Activated CD8-positive, alpha-beta T cell treated with anti-CD3 and anti-CD28 coated beads for 36 hours (primary cell): ENCODE results near the gene SLC41A3. TPM values are rescaled to one million over a fixed set of nuclear protein-coding genes. Genes with fewer than 3 reads are reported as not detected.
A peak's percentile ranks its signal among the peaks of the same experiment; 100 is the strongest.

Experiments used
- ATAC-seq: fragments of 200-7000 bp; cut with Tn5 transposase; one replicate; pipeline ENCODE4 v1.10.0; 2021; ENCODE audit warnings: mild to moderate bottlenecking, moderate library complexity
- CTCF ChIA-PET: fragments of 350-600 bp; sonication (Branson Sonifier 250); formaldehyde crosslinking; loops from one replicate; lab custom pipeline; 2021; ENCODE audit warnings: antibody characterized with exemption; lab: Charles Lee
- POLR2A ChIA-PET: fragments of 350-600 bp; sonication (Branson Sonifier 250); formaldehyde crosslinking; loops from one replicate; lab custom pipeline; 2021; ENCODE audit warnings: antibody characterized with exemption; lab: Charles Lee
- DNase-seq: peaks from one replicate; pipeline ENCODE4 v3.0.0-alpha.2; 2020
- H3K27ac Mint-ChIP-seq: one replicate; pipeline ENCODE4 v1.8.0; 2021; ENCODE audit warnings: mild to moderate bottlenecking, mixed read lengths
- H3K27me3 Mint-ChIP-seq: one replicate; pipeline ENCODE4 v1.8.0; 2021; ENCODE audit warnings: mixed read lengths
- H3K36me3 Mint-ChIP-seq: one replicate; pipeline ENCODE4 v1.8.0; 2021; ENCODE audit warnings: low read depth, mixed read lengths
- H3K4me1 Mint-ChIP-seq: one replicate; pipeline ENCODE4 v1.8.0; 2021; ENCODE audit warnings: low read depth, mixed read lengths
- H3K4me3 Mint-ChIP-seq: one replicate; pipeline ENCODE4 v1.8.0; 2021; ENCODE audit warnings: mild to moderate bottlenecking, moderate library complexity, mixed read lengths
- H3K9me3 Mint-ChIP-seq: one replicate; pipeline ENCODE4 v1.8.0; 2021; ENCODE audit warnings: mixed read lengths
- intact Hi-C: fragments of 100-400 bp; cut with micrococcal nuclease; formaldehyde crosslinking; loops from one replicate; pipeline ENCODE4 v1.10.0; 2022
- total RNA-seq, 2 experiments: library from RNA; stranded (reverse); gene quantifications; one replicate each; pipeline ENCODE4 v1.2.3, GENCODE V29; 2021
- TF ChIP-seq, protein P1 (sequence below): fragments of 200-600 bp; IDR thresholded peaks from one replicate; pipeline ENCODE4 v1.8.0; 2022; ENCODE audit warnings: antibody characterized with exemption, mild to moderate bottlenecking

SLC41A3 gene
- 10 to 100 TPM; 19.1 to 23.4 TPM for total RNA-seq

DNA sequence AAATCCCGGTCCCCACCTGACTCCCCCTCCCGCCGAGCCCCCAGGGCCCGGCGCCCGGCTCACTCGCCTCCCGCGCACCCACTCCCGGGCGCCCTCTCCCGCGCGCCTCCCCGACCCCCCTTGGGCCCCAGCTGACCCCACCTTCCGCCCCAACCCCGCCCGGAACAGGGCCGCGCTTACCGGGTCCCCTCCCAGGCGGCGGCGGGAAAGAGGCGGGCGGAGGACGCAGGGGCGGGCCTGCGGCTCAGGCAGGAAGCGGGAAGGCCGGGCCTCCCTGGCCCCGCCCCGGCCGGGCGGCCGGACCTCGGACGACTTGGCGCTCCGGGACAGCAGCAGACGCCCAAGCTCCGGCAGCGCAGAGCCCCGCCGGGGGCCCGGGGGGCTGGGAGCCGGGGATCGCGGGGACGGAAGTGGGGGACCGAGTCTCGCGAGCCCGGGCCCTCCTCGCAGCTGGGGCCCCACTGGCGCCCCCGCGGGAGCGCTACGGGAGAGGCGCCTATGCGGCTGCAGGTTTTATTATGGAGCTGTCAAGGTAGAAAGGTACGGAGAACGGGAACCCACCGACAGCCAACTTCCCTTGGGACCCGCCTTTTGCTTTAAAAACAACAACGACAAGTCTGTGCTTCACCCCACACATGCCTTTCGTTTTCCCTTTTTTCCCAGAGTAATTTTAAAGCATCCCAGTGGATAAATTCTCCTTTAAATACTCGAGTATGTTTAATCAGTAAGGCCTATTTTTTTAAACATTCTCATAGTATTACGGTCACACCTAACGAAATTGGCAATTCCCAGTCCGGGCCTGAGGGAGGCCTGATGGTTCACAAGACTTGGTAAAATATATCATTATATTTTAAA lies at the start of gene SLC41A3:
Gene SLC41A3, minus strand, starts transcription at position 212 of the 855 bp plus-strand sequence. CDS start 15,905 bp downstream, outside the sequence.
- Mint-ChIP-seq H3K27ac (peak within 1 kb of the TSS; percentile 94), H3K4me1 (peaks cover 21% of the 10 kb centered on the region), H3K36me3 (peaks cover 9% of the 10 kb centered on the region), H3K9me3 (peaks cover 2% of the 10 kb centered on the region), H3K4me3 (peak within 1 kb of the TSS; percentile 84), H3K27me3 (no peaks in the 10 kb centered on the region)
- ChIA-PET CTCF (no interaction called here), POLR2A (interaction anchor here (0.9 kb wide), 1 partner anchor 392 kb away, joined by 3 read pairs; no protein-coding TSS in a partner anchor)
- ATAC-seq (peak; percentile 91), DNase-seq (peak; percentile 89)
- TF ChIP-seq, protein P1, sequence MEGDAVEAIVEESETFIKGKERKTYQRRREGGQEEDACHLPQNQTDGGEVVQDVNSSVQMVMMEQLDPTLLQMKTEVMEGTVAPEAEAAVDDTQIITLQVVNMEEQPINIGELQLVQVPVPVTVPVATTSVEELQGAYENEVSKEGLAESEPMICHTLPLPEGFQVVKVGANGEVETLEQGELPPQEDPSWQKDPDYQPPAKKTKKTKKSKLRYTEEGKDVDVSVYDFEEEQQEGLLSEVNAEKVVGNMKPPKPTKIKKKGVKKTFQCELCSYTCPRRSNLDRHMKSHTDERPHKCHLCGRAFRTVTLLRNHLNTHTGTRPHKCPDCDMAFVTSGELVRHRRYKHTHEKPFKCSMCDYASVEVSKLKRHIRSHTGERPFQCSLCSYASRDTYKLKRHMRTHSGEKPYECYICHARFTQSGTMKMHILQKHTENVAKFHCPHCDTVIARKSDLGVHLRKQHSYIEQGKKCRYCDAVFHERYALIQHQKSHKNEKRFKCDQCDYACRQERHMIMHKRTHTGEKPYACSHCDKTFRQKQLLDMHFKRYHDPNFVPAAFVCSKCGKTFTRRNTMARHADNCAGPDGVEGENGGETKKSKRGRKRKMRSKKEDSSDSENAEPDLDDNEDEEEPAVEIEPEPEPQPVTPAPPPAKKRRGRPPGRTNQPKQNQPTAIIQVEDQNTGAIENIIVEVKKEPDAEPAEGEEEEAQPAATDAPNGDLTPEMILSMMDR = peak; percentile 49
- intact Hi-C loops = no loop called here

DNA sequence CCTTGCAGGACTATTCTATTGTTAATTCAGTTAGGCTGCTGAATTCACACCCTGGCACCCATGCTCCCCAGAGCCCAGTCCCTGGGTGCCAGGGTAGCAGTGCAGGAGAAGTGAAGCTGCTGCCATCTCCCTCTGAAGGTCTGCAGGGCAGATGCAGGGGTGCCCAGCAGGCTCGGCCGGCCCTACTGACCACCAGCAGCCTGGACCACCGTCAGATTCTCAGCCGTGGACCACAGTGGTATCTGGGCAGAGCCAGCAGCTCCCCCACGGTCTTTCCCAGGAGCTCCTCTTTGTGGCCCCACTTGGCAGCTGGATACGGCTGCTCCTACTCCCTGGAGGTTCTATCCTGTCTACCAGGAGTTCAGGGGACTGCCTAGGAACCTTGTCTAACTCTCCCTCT lies 49.7 kb upstream of the SLC41A3 start:
- ATAC-seq (no peak), DNase-seq (no peak)
- POLR2A ChIA-PET = no interaction called here
- no peaks in the 10 kb centered on the region for H3K36me3 Mint-ChIP-seq
- no peak overlapping the region for H3K4me3 Mint-ChIP-seq
- intact Hi-C loops = no loop called here
- H3K27me3 Mint-ChIP-seq = peaks cover 13% of the 10 kb centered on the region
- TF ChIP-seq, protein P1 = no peak
- H3K4me1 Mint-ChIP-seq = no peaks in the 10 kb centered on the region
- no peak overlapping the region for H3K27ac Mint-ChIP-seq
- no peaks in the 10 kb centered on the region for H3K9me3 Mint-ChIP-seq
- CTCF ChIA-PET = interaction anchor here (0.6 to 3.7 kb wide), 13 partner anchors 13 to 526 kb away, joined by 3 to 28 read pairs (median 3); no protein-coding TSS in a partner anchor

DNA sequence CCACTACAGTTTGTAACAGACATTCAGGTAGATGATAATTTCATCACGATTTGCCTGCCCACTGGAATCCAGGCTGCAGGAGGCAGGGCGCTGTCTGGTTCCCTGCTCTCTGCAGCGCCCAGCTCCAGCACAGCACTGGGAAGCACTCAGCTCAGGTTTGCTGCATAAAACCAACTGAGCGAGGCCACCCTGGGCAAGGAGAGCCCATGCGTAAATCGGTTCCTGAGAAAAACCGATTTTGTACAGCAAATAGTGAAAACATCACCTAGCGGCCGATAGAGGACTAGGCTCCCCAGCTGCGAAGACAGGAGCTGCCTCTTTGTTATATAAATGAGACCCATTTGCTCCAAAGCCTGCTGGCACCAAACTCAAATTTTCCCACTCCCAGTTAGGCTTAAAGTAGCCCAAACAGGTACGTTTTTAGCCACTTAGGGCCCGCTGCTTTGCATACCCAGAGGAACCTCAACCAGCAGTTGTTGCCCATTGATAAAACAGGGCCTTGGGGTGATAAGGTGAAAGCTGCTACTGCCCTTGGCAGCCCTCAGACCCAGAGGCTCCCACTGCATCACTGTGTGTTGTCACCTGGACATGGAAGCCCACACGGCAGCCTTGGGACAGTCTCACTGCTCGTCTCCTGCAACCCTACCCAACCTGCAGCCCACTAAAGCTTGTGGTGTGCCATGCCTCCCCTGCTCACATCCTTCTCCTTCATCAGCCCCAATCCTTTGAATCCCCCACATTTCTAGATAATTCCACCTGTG lies 49.0 kb upstream of the SLC41A3 start:
- Mint-ChIP-seq H3K27ac (no peak overlapping the region), H3K36me3 (no peaks in the 10 kb centered on the region), H3K9me3 (no peaks in the 10 kb centered on the region), H3K4me1 (no peaks in the 10 kb centered on the region), H3K27me3 (peaks cover 11% of the 10 kb centered on the region), H3K4me3 (no peak overlapping the region)
- ATAC-seq = no peak
- DNase-seq = no peak
- TF ChIP-seq, protein P1 = no peak
- CTCF ChIA-PET = interaction anchor here (0.6 to 3.7 kb wide), 6 partner anchors 14 to 526 kb away, joined by 3 to 28 read pairs (median 3); no protein-coding TSS in a partner anchor
- intact Hi-C loops = no loop called here
- POLR2A ChIA-PET = no interaction called here

DNA sequence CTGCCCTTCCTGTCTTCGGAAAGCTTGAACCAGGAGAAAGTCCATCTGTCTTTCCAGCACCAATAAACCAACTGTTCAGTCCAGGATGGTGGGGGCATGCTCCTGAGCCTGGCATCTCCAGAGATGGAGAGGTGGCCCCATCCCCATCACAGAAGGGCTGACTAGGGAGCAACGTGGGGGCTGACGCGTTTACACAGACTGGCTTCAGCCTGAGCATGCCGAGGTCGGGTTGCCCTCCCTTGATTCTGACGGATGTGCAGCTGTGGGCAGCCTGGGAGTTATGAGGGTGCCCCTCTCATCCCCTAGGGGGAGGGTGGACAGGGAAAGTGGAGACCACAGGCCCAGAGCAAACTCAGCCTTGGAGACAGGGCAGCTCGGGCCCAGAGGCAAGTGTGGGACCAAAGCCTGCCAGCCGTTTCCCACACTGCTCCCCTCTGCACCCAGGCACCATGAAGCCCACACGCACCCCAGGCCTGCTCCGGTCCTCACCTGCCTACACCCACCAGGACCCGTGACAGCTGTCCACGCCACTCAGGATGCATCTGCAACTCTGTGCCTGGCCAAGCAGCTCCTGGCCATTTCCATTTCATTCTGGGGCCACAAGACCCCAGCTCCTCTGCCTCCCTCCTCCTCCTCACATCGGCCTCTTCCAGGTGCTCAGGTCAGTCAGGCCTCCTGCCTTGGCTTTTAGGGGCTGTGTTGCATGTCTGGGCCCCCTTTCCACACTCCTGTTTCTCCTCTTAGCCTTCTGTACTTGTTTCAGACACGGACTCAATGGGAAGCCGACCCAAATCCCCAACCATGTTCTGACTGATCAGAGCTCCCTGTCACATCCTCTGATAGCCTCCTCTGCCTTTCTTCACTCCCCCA lies 48.2 kb upstream of the SLC41A3 start:
- Mint-ChIP-seq H3K9me3 (no peaks in the 10 kb centered on the region), H3K4me1 (no peaks in the 10 kb centered on the region), H3K4me3 (no peak overlapping the region), H3K27ac (no peak overlapping the region), H3K27me3 (peaks cover 7% of the 10 kb centered on the region), H3K36me3 (no peaks in the 10 kb centered on the region)
- TF ChIP-seq, protein P1 = no peak
- ChIA-PET POLR2A (no interaction called here), CTCF (interaction anchor here (1.1 to 3.7 kb wide), 3 partner anchors 18 to 153 kb away, joined by 3 to 28 read pairs (median 12); no protein-coding TSS in a partner anchor)
- intact Hi-C loops = no loop called here
- ATAC-seq (no peak), DNase-seq (no peak)
